NCI-H128 (cell line): ENCODE results near the gene FNIP2.
A peak's percentile ranks its signal among the peaks of the same experiment; 100 is the strongest.
"Not testable (repeated sequence)": the region's sequence is repeated elsewhere in the genome, so short reads cannot be mapped to it uniquely, and the experiment has no call there.

Experiments used
- DNase-seq: peaks from one replicate; lab custom pipeline; 2025; ENCODE audit not compliant: unreplicated experiment; lab: John Stamatoyannopoulos, UW

The FNIP2 gene

GRCh38 chr4:158903472-158904043 lies 134.7 kb downstream of the FNIP2 start:
- no peak for DNase-seq

GRCh38 chr4:158904815-158905214 lies 136.0 kb downstream of the FNIP2 start:
- DNase-seq = no peak

- DNase-seq = no peak
These were observed 137.2 kb downstream of the FNIP2 start for GRCh38 chr4:158906073-158906472.

GRCh38 chr4:158912390-158912789 lies 143.6 kb downstream of the FNIP2 start:
- no peak for DNase-seq

GRCh38 chr4:158912806-158913205 lies 144.0 kb downstream of the FNIP2 start:
- DNase-seq = no peak

- no peak for DNase-seq
These were observed 144.9 kb downstream of the FNIP2 start for GRCh38 chr4:158913766-158914165.

GRCh38 chr4:158914218-158914617 lies 145.4 kb downstream of the FNIP2 start:
- DNase-seq = no peak

- no peak for DNase-seq
These were observed 146.9 kb downstream of the FNIP2 start for GRCh38 chr4:158915683-158916241.

GRCh38 chr4:158920452-158920996 lies 151.7 kb downstream of the FNIP2 start:
- not testable (repeated sequence) for DNase-seq

GRCh38 chr4:158927774-158928173 lies 158.9 kb downstream of the FNIP2 start:
- DNase-seq = not testable (repeated sequence)

- DNase-seq = no peak
These were observed 161.3 kb downstream of the FNIP2 start for GRCh38 chr4:158929939-158930638.

- DNase-seq = no peak
These were observed 161.8 kb downstream of the FNIP2 start for GRCh38 chr4:158930639-158930972.

- DNase-seq = no peak
These were observed 164.4 kb downstream of the FNIP2 start for GRCh38 chr4:158933236-158933635.

GRCh38 chr4:158934996-158935669 lies 166.3 kb downstream of the FNIP2 start:
- DNase-seq = no peak

GRCh38 chr4:158936238-158936637 lies 167.4 kb downstream of the FNIP2 start:
- no peak for DNase-seq

GRCh38 chr4:158938220-158939044 lies 169.6 kb downstream of the FNIP2 start:
- peak; percentile 10 for DNase-seq

GRCh38 chr4:158940271-158940670 lies 171.4 kb downstream of the FNIP2 start:
- no peak for DNase-seq

- DNase-seq = no peak
These were observed 172.5 kb downstream of the FNIP2 start for GRCh38 chr4:158941321-158941720.

- DNase-seq = no peak
These were observed 173.1 kb downstream of the FNIP2 start for GRCh38 chr4:158941895-158942294.

- no peak for DNase-seq
These were observed 176.8 kb downstream of the FNIP2 start for GRCh38 chr4:158945529-158946108.

GRCh38 chr4:158946825-158947224 lies 178.0 kb downstream of the FNIP2 start:
- no peak for DNase-seq
